Measurements from ENCODE around the gene MESP1.

DNA sequence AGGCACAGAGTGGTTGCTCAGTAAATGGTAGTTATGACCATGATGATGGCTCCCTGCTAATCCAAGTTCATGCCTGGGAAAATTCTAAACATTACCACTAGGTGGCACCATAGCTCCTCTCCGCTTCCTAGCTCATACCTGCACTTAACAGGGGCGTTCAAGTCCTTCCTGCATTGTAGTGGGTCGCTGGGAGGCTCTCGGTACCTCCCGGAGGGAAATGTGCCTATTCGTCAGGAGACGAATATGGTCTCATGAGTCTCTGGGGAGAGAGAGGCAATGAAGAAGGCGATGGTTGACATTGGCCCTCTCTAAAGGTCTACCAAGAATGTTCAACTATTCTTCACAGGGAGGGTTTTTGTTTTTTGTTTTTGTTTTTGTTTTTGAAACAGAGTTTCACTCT, 10.9 kb downstream of the MESP1 start:
- peak; percentile 96 for TF ChIP-seq CTCF (IDR thresholded peaks at IDR 0.05; ENCODE audit: poor library complexity, severe bottlenecking)
- no peak for TF ChIP-seq POLR2AphosphoS5 (IDR thresholded peaks at IDR 0.05)
- no peak for TF ChIP-seq REST (IDR thresholded peaks at IDR 0.05; ENCODE audit: borderline replicate concordance)

All from neural cell (in vitro differentiated cells).